MCF 10A (cell line): ENCODE results near the gene ZBTB9. TPM values are rescaled to one million over a fixed set of nuclear protein-coding genes. Genes with fewer than 3 reads are reported as not detected.

ENCODE experiments used
- BruUV-seq: library from RNA; stranded (reverse); fragments of 400-500 nt; replicated peaks from 2 replicates; lab custom pipeline; 2021; lab: Mats Ljungman, UMichigan
- CTCF ChIA-PET: fragments of 300-600 bp; sonication (Branson Sonifier 250); formaldehyde crosslinking; extraction: SDS; loops from one replicate; lab custom pipeline; 2021; ENCODE audit warnings: antibody characterized with exemption, inconsistent platforms; lab: Yijun Ruan, JAX
- POLR2A ChIA-PET: fragments of 300-600, 350-650 bp; sonication (Branson Sonifier 250); formaldehyde crosslinking; extraction: SDS; loops from one replicate; lab custom pipeline; 2020; ENCODE audit warnings: antibody characterized with exemption, inconsistent platforms; lab: Yijun Ruan, JAX
- DNase-seq: peaks from one replicate; pipeline ENCODE4 v3.0.0-alpha.2; 2018; ENCODE audit not compliant: unreplicated experiment
- H3K27ac Mint-ChIP-seq: one replicate; pipeline ENCODE4 v1.8.0; 2022; ENCODE audit warnings: mild to moderate bottlenecking, low read depth, mixed read lengths; ENCODE audit not compliant: unreplicated experiment
- H3K27me3 Mint-ChIP-seq: one replicate; pipeline ENCODE4 v1.8.0; 2022; ENCODE audit warnings: mixed read lengths; ENCODE audit not compliant: insufficient read depth, unreplicated experiment
- H3K36me3 Mint-ChIP-seq: one replicate; pipeline ENCODE4 v1.8.0; 2022; ENCODE audit warnings: mild to moderate bottlenecking, moderate library complexity, mixed read lengths; ENCODE audit not compliant: insufficient read depth, unreplicated experiment
- H3K4me1 Mint-ChIP-seq: one replicate; pipeline ENCODE4 v1.8.0; 2022; ENCODE audit warnings: mixed read lengths; ENCODE audit not compliant: insufficient read depth, unreplicated experiment
- H3K4me3 Mint-ChIP-seq: one replicate; pipeline ENCODE4 v1.8.0; 2022; ENCODE audit warnings: mild to moderate bottlenecking, moderate library complexity, mixed read lengths; ENCODE audit not compliant: unreplicated experiment
- H3K9me3 Mint-ChIP-seq: one replicate; pipeline ENCODE4 v1.8.0; 2022; ENCODE audit warnings: mixed read lengths; ENCODE audit not compliant: unreplicated experiment
- CTCF ChIP-seq: fragments of 200-600 bp; IDR thresholded peaks from one replicate; pipeline ENCODE4 v1.8.0; 2022; ENCODE audit warnings: antibody characterized with exemption, mild to moderate bottlenecking; ENCODE audit not compliant: unreplicated experiment
- intact Hi-C: fragments of 100-400 bp; cut with micrococcal nuclease; formaldehyde crosslinking; loops from 2 replicates; pipeline ENCODE4 v1.14.1; 2022
- total RNA-seq: library from RNA; stranded (reverse); gene quantifications from 2 replicates; pipeline ENCODE4 v1.2.3, GENCODE V29; 2022

Gene ZBTB9
- total RNA-seq, 1 experiment from 2014 or later = 7.5 TPM

DNA sequence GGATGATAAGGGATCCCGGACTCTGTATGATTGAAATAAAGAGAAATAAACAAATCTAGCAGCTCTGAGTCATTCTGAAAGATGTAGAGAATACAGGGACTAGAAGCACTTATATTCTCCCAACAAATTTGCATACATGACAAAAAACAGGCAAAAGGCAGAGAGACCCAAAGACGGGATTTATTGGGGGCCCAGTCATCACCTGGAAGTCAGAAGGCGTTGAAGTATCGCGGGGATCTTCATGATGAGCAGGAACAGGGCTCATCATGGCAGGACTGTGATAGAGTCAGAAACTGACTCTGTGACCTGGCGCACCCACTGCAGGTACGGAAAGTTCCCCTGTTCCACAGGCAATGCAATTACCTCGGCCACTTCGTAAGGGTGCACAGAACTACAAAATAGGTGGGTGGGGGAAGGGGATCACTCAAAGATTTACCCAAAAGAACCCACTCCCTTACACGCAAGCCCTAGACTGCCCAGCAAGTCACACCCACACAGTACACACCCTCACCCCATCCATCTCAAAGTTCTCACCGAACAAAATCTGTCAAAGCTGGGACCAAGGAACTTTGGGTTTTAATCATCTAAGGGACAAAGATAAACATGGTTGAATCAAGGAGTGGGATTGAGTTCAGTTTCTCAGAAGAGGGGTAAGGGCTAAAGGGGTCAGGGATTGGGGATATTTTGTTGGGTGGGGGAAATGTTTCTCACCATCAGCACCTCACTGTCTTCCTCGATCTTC is 37.8 kb upstream of the ZBTB9 start:
- Mint-ChIP-seq H3K4me3 (peak overlapping the region; percentile 94), H3K27ac (peak overlapping the region; percentile 98), H3K9me3 (no peaks in the 10 kb centered on the region), H3K4me1 (peaks cover 33% of the 10 kb centered on the region), H3K27me3 (no peaks in the 10 kb centered on the region), H3K36me3 (peaks cover 41% of the 10 kb centered on the region)
- no TSS peak for BruUV-seq
- DNase-seq = no peak
- TF ChIP-seq CTCF = no peak
- POLR2A ChIA-PET = interaction anchor here (0.8 to 3.4 kb wide), 12 partner anchors 9 to 205 kb away, joined by 3 to 23 read pairs (median 7); partner anchors contain the start of genes BAK1, ITPR3, RPS18 and ZBTB9
- CTCF ChIA-PET = interaction anchor here (0.6 to 1.2 kb wide), 4 partner anchors 8 to 1870 kb away, joined by 3 to 4 read pairs (median 3); no protein-coding TSS in a partner anchor
- intact Hi-C loops = no loop called here

GRCh38 chr6:33417128-33417902 is 37.1 kb upstream of the ZBTB9 start:
- intact Hi-C loops = no loop called here
- CTCF ChIA-PET = interaction anchor here (0.6 to 1.2 kb wide), 6 partner anchors 9 to 1869 kb away, joined by 3 to 4 read pairs (median 3); no protein-coding TSS in a partner anchor
- peaks cover 32% of the 10 kb centered on the region for H3K4me1 Mint-ChIP-seq

DNA sequence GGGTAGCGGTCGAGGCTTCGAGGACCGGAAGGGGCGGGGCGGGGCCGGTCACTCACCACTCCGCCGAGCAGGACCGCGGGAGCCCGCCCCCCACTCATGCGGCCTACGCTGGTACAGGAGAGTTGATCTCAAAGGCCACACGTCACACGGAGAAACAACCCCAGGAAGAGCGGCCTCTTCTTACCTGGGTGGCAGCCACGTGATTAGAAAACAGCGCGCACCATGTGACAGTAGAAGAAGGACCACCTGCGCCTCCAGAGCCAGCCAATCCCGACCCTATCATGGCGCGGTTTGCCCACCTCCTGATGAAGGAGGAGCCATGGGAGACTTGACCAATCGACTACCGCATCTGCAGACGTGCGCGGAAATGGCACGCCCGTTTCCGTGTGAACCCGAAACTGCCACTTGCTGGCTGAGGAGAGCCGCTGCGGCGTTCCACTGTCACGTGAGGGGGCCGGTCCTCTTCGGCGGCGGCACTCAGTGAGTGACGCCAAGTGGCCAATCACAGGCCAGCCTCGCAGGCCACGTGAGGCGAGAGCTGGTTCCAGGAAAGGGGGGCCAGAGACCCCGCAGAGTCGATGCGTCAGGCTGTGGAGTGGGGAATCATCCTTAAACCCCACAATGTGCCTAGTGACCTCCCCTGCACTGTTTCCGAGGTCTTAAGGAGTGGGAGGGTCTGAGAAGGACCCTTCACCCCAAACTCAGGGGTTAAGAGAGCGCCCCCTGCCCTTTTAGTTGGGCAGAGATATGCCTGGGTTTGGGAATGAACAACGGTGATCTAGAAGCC is 36.3 kb upstream of the ZBTB9 start, which contains the start of gene CUTA:
Gene CUTA, minus strand, starts transcription at position 205 of the 787 bp plus-strand sequence. Its CDS starts 107 bp downstream, at position 98.
- Mint-ChIP-seq H3K36me3 (peaks cover 33% of the 10 kb centered on the region), H3K9me3 (no peaks in the 10 kb centered on the region)
- intact Hi-C loops = loop anchor here (1.0 to 2.0 kb wide), 2 partner anchors 27 to 153 kb away; partner anchors contain the start of gene KIFC1

More at GRCh38 chr6:33417128-33417902, 37.1 kb upstream of the ZBTB9 start:
- peaks cover 41% of the 10 kb centered on the region for H3K36me3 Mint-ChIP-seq
- no peaks in the 10 kb centered on the region for H3K9me3 Mint-ChIP-seq
- POLR2A ChIA-PET = interaction anchor here (0.8 to 3.4 kb wide), 17 partner anchors 8 to 446 kb away, joined by 3 to 23 read pairs (median 8); partner anchors contain the start of genes BAK1, ITPR3, RPS18 and VPS52
- peak overlapping the region; percentile 98 for H3K27ac Mint-ChIP-seq
- no peak for TF ChIP-seq CTCF
- peak; percentile 70 for DNase-seq
- peak overlapping the region; percentile 94 for H3K4me3 Mint-ChIP-seq
- no peaks in the 10 kb centered on the region for H3K27me3 Mint-ChIP-seq
- BruUV-seq = TSS peak; percentile 72

More for the DNA sequence above, 36.3 kb upstream of the ZBTB9 start, which contains the start of gene CUTA:
- H3K27me3 Mint-ChIP-seq = no peaks in the 10 kb centered on the region
- ChIA-PET CTCF (interaction anchor here (0.6 to 1.2 kb wide), 5 partner anchors 8 to 119 kb away, joined by 3 to 4 read pairs (median 3); no protein-coding TSS in a partner anchor), POLR2A (interaction anchor here (0.6 to 3.4 kb wide), 21 partner anchors 8 to 446 kb away, joined by 3 to 23 read pairs (median 6); partner anchors contain the start of genes BAK1, HLA-DPB1, ITPR3 and KIFC1)
- BruUV-seq = no TSS peak
- H3K27ac Mint-ChIP-seq = peak within 1 kb of the TSS; percentile 98
- peak; percentile 34 for TF ChIP-seq CTCF
- peaks cover 32% of the 10 kb centered on the region for H3K4me1 Mint-ChIP-seq
- peak within 1 kb of the TSS; percentile 94 for H3K4me3 Mint-ChIP-seq
- DNase-seq = peak; percentile 99
